ENCODE measurements around the gene KIRREL3. TPM values are rescaled to one million over a fixed set of nuclear protein-coding genes. Genes with fewer than 3 reads are reported as not detected.

KIRREL3 gene
- total and polyA plus RNA-seq, 2 experiments from 2014 or later: 16.1 to 35.6 TPM

- Histone ChIP-seq H3K9me2 (ENCODE audit: insufficient read depth) (no peaks in the 10 kb centered on the region), H3K27ac (peak overlapping the region; percentile 90), H3K4me2 (ENCODE audit: unreplicated experiment) (peak overlapping the region; percentile 29), H3F3A (ENCODE audit: insufficient read depth) (peaks cover 10% of the 10 kb centered on the region; the same call in 1 of the 2 replicates), H3K27me3 (replicated peaks; ENCODE audit: insufficient read depth) (no peaks in the 10 kb centered on the region), H3K9me3 (ENCODE audit: low read depth) (no peaks in the 10 kb centered on the region), H2AFZ (peak overlapping the region; percentile 22), H4K20me1 (ENCODE audit: insufficient read depth) (no peaks in the 10 kb centered on the region), H3K4me3 (no peak overlapping the region), H3K9ac (peak overlapping the region; percentile 62), H3K36me3 (ENCODE audit: low read depth) (no peaks in the 10 kb centered on the region), H3K79me2 (ENCODE audit: insufficient read depth) (peaks cover 93% of the 10 kb centered on the region), H3K4me1 (ENCODE audit: insufficient read depth) (peaks cover 47% of the 10 kb centered on the region)
- 52 to 60% methylated on average over 10 of the region's 10 CpGs for WGBS, 2 experiments (ENCODE audit: low coverage in 1 of 2, low lambda C conversion rate in 2 of 2, missing lambda C conversion rate in 2 of 2)
- no peak for TF ChIP-seq EZH2phosphoT487 (IDR thresholded peaks at IDR 0.05; ENCODE audit: insufficient read depth, low read depth)
- no peak for TF ChIP-seq EZH2 (IDR thresholded peaks at IDR 0.05; ENCODE audit: insufficient read depth, poor library complexity, severe bottlenecking)
- peak; percentile 86 for DNase-seq
- in situ Hi-C loops (cut with MboI): no loop called here
Observed at GRCh38 chr11:126929179-126930061, 71.2 kb downstream of the KIRREL3 start.

GRCh38 chr11:126927623-126928022 lies 72.9 kb downstream of the KIRREL3 start:
- H4K20me1 ChIP-seq (ENCODE audit: insufficient read depth): no peaks in the 10 kb centered on the region
- H3K79me2 ChIP-seq (ENCODE audit: insufficient read depth): peaks cover 88% of the 10 kb centered on the region
- H2AFZ ChIP-seq: no peak overlapping the region
- no peak for TF ChIP-seq EZH2phosphoT487 (IDR thresholded peaks at IDR 0.05; ENCODE audit: insufficient read depth, low read depth)
- TF ChIP-seq EZH2 (IDR thresholded peaks at IDR 0.05; ENCODE audit: insufficient read depth, poor library complexity, severe bottlenecking): no peak
- DNase-seq: no peak
- H3K9me3 ChIP-seq (ENCODE audit: low read depth): no peaks in the 10 kb centered on the region
- WGBS, 2 experiments (ENCODE audit: low coverage in 1 of 2, low lambda C conversion rate in 2 of 2, missing lambda C conversion rate in 2 of 2): 39 to 42% methylated on average over 2 of the region's 2 CpGs
- H3K4me3 ChIP-seq: no peak overlapping the region
- H3F3A ChIP-seq (ENCODE audit: insufficient read depth): peaks cover 10% of the 10 kb centered on the region; the same call in 1 of the 2 replicates
- H3K27me3 ChIP-seq (replicated peaks; ENCODE audit: insufficient read depth): no peaks in the 10 kb centered on the region
- H3K36me3 ChIP-seq (ENCODE audit: low read depth): no peaks in the 10 kb centered on the region
- no peak overlapping the region for H3K4me2 ChIP-seq (ENCODE audit: unreplicated experiment)
- peaks cover 47% of the 10 kb centered on the region for H3K4me1 ChIP-seq (ENCODE audit: insufficient read depth)
- in situ Hi-C loops (cut with MboI): no loop called here
- peak overlapping the region; percentile 90; the same call in 1 of the 2 replicates for H3K27ac ChIP-seq
- no peaks in the 10 kb centered on the region for H3K9me2 ChIP-seq (ENCODE audit: insufficient read depth)
- H3K9ac ChIP-seq: no peak overlapping the region

GRCh38 chr11:126926376-126926791 lies 74.2 kb downstream of the KIRREL3 start:
- peak; percentile 48 for DNase-seq
- WGBS, 2 experiments (ENCODE audit: low coverage in 1 of 2, low lambda C conversion rate in 2 of 2, missing lambda C conversion rate in 2 of 2): 38 to 39% methylated on average over 9 of the region's 9 CpGs
- TF ChIP-seq EZH2 (IDR thresholded peaks at IDR 0.05; ENCODE audit: insufficient read depth, poor library complexity, severe bottlenecking): no peak
- TF ChIP-seq EZH2phosphoT487 (IDR thresholded peaks at IDR 0.05; ENCODE audit: insufficient read depth, low read depth): no peak
- Histone ChIP-seq H3K27ac (peak overlapping the region; percentile 41), H3K27me3 (replicated peaks; ENCODE audit: insufficient read depth) (no peaks in the 10 kb centered on the region), H3K4me3 (no peak overlapping the region), H3K9me2 (ENCODE audit: insufficient read depth) (no peaks in the 10 kb centered on the region), H3K36me3 (ENCODE audit: low read depth) (no peaks in the 10 kb centered on the region), H3K9me3 (ENCODE audit: low read depth) (no peaks in the 10 kb centered on the region), H4K20me1 (ENCODE audit: insufficient read depth) (no peaks in the 10 kb centered on the region), H2AFZ (no peak overlapping the region), H3K4me1 (ENCODE audit: insufficient read depth) (peaks cover 47% of the 10 kb centered on the region), H3K9ac (peak overlapping the region; percentile 31), H3F3A (ENCODE audit: insufficient read depth) (peaks cover 10% of the 10 kb centered on the region; the same call in 1 of the 2 replicates), H3K4me2 (ENCODE audit: unreplicated experiment) (peak overlapping the region; percentile 26), H3K79me2 (ENCODE audit: insufficient read depth) (peaks cover 83% of the 10 kb centered on the region)
- in situ Hi-C loops (cut with MboI): no loop called here

GRCh38 chr11:126925321-126926093 lies 75.1 kb downstream of the KIRREL3 start:
- Histone ChIP-seq H3K27me3 (replicated peaks; ENCODE audit: insufficient read depth) (no peaks in the 10 kb centered on the region), H3K4me3 (no peak overlapping the region), H3F3A (ENCODE audit: insufficient read depth) (peaks cover 10% of the 10 kb centered on the region; the same call in 1 of the 2 replicates), H3K9me2 (ENCODE audit: insufficient read depth) (no peaks in the 10 kb centered on the region), H2AFZ (no peak overlapping the region), H3K9me3 (ENCODE audit: low read depth) (no peaks in the 10 kb centered on the region), H3K27ac (peak overlapping the region; percentile 41), H4K20me1 (ENCODE audit: insufficient read depth) (no peaks in the 10 kb centered on the region), H3K36me3 (ENCODE audit: low read depth) (no peaks in the 10 kb centered on the region), H3K4me2 (ENCODE audit: unreplicated experiment) (peak overlapping the region; percentile 26), H3K9ac (peak overlapping the region; percentile 31; the same call in 1 of the 2 replicates), H3K4me1 (ENCODE audit: insufficient read depth) (peaks cover 42% of the 10 kb centered on the region), H3K79me2 (ENCODE audit: insufficient read depth) (peaks cover 81% of the 10 kb centered on the region)
- TF ChIP-seq EZH2phosphoT487 (IDR thresholded peaks at IDR 0.05; ENCODE audit: insufficient read depth, low read depth) (no peak), EZH2 (IDR thresholded peaks at IDR 0.05; ENCODE audit: insufficient read depth, poor library complexity, severe bottlenecking) (no peak)
- 31 to 35% methylated on average over 11 of the region's 11 CpGs for WGBS, 2 experiments (ENCODE audit: low coverage in 1 of 2, low lambda C conversion rate in 2 of 2, missing lambda C conversion rate in 2 of 2)
- DNase-seq: peak; percentile 91
- in situ Hi-C loops (cut with MboI): no loop called here
